Right atrium auricular region (tissue), 2 donors: ENCODE results near the gene PSMB5. TPM values are rescaled to one million over a fixed set of nuclear protein-coding genes. Genes with fewer than 3 reads are reported as not detected.

Source experiments
- DNase-seq: peaks from one replicate; pipeline ENCODE4 v3.0.0-alpha.2; 2019; ENCODE audit warnings: low spot score
- H3K27ac ChIP-seq, 2 donors: fragments of 200-600 bp; sonication (generic); 1 replicate in 1 of 2; 2 replicates in 1 of 2; pipeline ENCODE4 v1.5.1; 2016 to 2019
- H3K27me3 ChIP-seq, 2 donors: fragments of 200-600 bp; sonication (generic); one replicate each; pipeline versions ENCODE4 v1.5.1 to v1.6.0; 2017 to 2019
- H3K36me3 ChIP-seq: fragments of 200-600 bp; sonication (generic); one replicate; pipeline ENCODE4 v1.5.1; 2016
- H3K4me1 ChIP-seq, 2 donors: fragments of 200-600 bp; sonication (generic); one replicate each; pipeline versions ENCODE4 v1.5.1 to v1.6.0; 2017 to 2019
- H3K4me3 ChIP-seq, 2 donors: fragments of 200-600 bp; sonication (generic); 1 replicate in 1 of 2; 2 replicates in 1 of 2; pipeline ENCODE4 v1.5.1; 2017 to 2019; ENCODE audit warnings: mild to moderate bottlenecking in 1 of 2, moderate library complexity in 1 of 2
- H3K9me3 ChIP-seq, 2 donors: fragments of 200-600 bp; sonication (generic); one replicate each; pipeline ENCODE4 v1.5.1; 2019
- total RNA-seq, 2 donors: library from RNA; depleted of rRNA; stranded (reverse); fragments of >200 nt; gene quantifications; one replicate each; pipeline ENCODE4 v1.1.0, GENCODE V29; 2016
- TF ChIP-seq, protein P1 (sequence below), 2 donors: fragments of 200-600 bp; sonication (generic); IDR thresholded peaks; one replicate each; pipeline ENCODE4 v1.5.1; 2019; ENCODE audit warnings: antibody characterized with exemption in 2 of 2

PSMB5 gene
- total RNA-seq, 2 donors from 2014 or later: 105 to 122 TPM

DNA sequence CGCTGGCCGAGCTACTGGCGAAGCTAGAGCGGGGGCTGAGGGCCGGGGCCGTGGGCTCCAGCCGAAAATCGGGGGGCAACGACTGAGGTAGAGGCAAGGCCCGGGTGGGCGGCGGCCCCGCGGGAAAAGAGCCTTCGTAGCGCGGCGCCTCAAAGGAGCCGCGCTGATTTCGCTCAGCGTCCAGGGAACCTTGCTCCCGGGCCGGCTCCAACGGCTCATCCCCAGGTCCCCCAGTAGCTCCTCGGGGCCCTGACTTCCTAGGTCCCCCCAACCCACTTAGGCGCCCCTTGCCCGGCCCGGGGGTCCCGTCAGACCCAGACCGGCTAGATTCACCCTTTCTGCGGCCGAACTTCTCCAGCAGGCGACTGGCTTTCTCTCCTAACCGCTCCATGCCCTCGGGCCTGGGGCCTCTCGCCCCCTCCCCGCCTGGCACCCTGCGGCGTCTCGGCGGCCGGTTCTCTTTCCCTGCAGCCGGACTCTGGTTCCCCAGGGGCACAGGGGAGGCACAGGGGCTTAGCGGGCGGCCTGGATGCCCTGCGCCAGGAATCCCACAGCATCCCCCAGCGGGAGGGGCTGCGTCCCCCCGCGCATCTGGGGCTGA lies 52.7 kb downstream of the PSMB5 start:
- TF ChIP-seq, protein P1, sequence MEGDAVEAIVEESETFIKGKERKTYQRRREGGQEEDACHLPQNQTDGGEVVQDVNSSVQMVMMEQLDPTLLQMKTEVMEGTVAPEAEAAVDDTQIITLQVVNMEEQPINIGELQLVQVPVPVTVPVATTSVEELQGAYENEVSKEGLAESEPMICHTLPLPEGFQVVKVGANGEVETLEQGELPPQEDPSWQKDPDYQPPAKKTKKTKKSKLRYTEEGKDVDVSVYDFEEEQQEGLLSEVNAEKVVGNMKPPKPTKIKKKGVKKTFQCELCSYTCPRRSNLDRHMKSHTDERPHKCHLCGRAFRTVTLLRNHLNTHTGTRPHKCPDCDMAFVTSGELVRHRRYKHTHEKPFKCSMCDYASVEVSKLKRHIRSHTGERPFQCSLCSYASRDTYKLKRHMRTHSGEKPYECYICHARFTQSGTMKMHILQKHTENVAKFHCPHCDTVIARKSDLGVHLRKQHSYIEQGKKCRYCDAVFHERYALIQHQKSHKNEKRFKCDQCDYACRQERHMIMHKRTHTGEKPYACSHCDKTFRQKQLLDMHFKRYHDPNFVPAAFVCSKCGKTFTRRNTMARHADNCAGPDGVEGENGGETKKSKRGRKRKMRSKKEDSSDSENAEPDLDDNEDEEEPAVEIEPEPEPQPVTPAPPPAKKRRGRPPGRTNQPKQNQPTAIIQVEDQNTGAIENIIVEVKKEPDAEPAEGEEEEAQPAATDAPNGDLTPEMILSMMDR (IDR thresholded peaks at IDR 0.05): no peak
- H3K27ac ChIP-seq: peak overlapping the region; percentile 75 to 80
- peaks cover 0 to 61% of the 10 kb centered on the region in 2 donors for H3K4me1 ChIP-seq
- H3K9me3 ChIP-seq: no peaks in the 10 kb centered on the region
- H3K36me3 ChIP-seq: no peaks in the 10 kb centered on the region
- no peak for DNase-seq
- H3K27me3 ChIP-seq: no peaks in the 10 kb centered on the region
- H3K4me3 ChIP-seq: peak overlapping the region; percentile 62 to 82

DNA sequence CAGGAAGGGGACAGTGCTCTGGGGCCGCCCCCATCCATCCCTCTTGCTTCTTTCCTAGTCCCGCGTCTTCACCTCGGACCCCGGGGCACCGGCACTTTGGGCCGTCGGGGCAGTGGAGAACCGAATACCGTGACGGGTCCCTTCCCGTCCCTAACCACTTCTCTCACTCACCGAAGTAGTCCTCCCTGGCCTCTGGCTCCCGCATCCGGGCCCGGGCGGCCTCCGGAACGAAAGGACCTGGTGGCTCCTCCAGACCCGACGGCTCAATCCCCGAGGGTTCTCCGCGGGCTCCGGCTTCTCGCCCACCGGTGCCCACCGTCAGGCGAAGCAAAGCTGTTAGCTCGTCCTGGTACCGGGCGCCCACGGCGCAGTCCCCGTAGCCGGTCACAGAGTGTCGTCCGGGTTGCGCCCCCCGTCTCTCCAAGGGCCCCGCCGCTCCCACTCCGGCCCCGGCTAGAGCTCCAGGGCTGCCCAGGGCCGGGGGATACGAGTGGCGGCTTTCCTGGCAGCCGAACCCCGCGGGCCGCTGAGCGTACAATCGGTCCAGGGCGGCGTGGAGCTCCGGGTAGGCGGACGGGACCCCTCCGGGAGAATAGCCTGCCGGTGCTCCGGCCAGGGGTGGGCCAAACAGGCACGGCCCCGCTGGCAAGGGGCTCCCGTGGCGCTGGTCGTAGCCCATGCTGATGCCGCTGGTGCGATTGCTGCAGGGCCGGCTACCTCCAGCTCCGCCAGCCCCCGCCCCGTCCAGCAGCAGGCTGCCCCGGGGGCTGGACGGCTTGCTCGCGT lies 53.4 kb downstream of the PSMB5 start:
- H3K9me3 ChIP-seq: no peaks in the 10 kb centered on the region
- TF ChIP-seq, protein P1 (IDR thresholded peaks at IDR 0.05): no peak
- H3K4me3 ChIP-seq: peak overlapping the region; percentile 62 to 82
- no peaks in the 10 kb centered on the region for H3K36me3 ChIP-seq
- peaks cover 0 to 68% of the 10 kb centered on the region in 2 donors for H3K4me1 ChIP-seq
- peak overlapping the region; percentile 75 to 80 for H3K27ac ChIP-seq
- no peaks in the 10 kb centered on the region for H3K27me3 ChIP-seq
- no peak for DNase-seq

DNA sequence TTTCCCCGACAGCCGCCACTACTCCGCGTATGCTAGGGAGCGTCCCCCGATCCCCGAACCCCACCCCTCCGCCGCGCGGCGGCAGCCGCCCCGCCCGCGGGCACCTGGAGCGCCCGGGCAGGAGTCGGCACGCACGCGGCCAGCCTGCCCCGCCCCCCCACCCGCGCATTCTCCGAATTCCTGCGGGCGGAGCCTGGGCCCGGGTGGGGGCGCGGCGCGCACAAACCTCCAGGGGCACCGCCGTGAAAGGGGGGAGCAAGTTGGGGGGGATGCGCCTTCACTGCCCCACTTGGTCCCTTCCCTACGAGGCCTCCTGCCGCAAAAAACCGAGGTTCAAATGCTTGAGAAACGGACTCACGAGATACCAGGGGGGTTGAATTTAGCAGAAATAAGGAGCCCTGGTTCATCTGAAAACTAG lies 54.0 kb downstream of the PSMB5 start:
- no peaks in the 10 kb centered on the region for H3K9me3 ChIP-seq
- peaks cover 0 to 68% of the 10 kb centered on the region in 2 donors for H3K4me1 ChIP-seq
- no peaks in the 10 kb centered on the region for H3K36me3 ChIP-seq
- H3K27me3 ChIP-seq: no peaks in the 10 kb centered on the region
- TF ChIP-seq, protein P1 (IDR thresholded peaks at IDR 0.05): no peak
- H3K4me3 ChIP-seq: peak overlapping the region; percentile 62 to 82
- H3K27ac ChIP-seq: peak overlapping the region; percentile 75 to 80
- DNase-seq: no peak

DNA sequence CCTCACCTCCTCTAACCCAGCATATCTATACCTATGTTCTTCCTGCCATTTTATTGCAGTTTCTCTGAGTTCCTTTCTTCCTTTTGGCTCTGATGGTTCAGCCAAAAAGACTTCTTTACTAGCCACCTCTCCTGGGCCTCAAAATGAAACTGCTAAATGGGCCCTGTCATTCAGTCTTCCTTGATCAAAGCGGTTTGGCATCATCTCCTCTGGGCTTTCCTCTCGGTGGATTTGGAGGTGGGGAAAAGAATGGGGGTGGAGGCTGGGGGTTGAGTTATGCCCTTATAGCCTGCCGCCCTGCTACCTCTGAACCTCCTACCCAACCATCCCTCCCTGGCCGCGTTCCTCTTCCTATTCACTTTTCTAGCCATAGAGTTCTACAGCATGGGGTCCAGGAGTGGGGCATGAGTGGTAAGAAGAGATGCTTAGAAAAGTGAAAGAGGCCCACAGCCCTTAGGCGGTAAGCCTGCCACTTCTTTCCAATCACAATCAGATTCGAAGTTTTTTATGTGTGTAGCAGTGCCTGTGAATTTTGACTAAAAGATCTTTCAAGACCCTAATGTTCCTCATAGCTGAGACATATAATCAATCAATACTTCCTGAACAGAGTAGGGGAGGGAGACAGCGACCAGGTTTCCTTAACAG lies 54.8 kb downstream of the PSMB5 start:
- peak overlapping the region; percentile 75 to 80 for H3K27ac ChIP-seq
- H3K4me1 ChIP-seq: peaks cover 0 to 68% of the 10 kb centered on the region in 2 donors
- H3K27me3 ChIP-seq: no peaks in the 10 kb centered on the region
- TF ChIP-seq, protein P1 (IDR thresholded peaks at IDR 0.05): no peak
- no peaks in the 10 kb centered on the region for H3K36me3 ChIP-seq
- H3K4me3 ChIP-seq: peak overlapping the region; percentile 62 to 82
- no peak for DNase-seq
- no peaks in the 10 kb centered on the region for H3K9me3 ChIP-seq

DNA sequence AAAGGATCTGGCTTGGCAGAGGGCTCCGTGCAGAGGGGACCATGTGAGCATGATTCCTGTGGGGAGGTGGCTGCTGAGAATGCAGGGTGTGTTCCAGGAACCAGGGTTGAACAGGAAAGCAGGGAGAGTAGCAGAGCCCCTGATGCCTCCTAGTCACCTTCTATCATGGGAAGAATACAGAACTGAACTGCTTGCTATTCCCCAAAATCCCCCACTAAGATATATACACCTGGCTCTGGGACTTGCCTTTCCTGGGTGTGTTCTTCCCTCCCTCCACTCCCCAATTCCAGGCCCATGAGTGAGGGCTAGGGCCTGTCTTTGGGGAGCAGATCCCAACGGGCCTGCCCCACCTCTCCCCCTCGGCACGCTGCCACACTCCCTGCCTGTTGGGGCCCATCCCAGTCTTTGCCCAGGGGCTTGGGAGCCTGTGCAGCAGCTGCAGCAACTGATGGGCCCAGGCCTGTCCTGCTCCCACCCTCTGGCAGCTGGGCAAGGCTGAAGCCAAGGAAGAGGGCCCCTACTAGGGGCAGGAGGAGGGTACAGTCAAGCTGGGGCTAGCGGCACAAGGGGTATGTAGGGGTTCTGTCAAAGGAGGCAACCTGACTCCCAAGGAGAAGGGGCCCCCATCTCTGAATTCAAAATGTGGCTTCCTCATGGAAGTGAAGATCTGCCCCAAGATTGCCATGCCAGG lies 55.6 kb downstream of the PSMB5 start:
- Histone ChIP-seq H3K27ac (peak overlapping the region in 1 of 2 donors; percentile 75), H3K4me3 (no peak overlapping the region), H3K27me3 (no peaks in the 10 kb centered on the region), H3K4me1 (peaks cover 0 to 70% of the 10 kb centered on the region in 2 donors), H3K36me3 (no peaks in the 10 kb centered on the region), H3K9me3 (no peaks in the 10 kb centered on the region)
- no peak for DNase-seq
- TF ChIP-seq, protein P1 (IDR thresholded peaks at IDR 0.05): no peak
